HCT116 (cell line): ENCODE measurements around the gene PXT1. TPM values are rescaled to one million over a fixed set of nuclear protein-coding genes. Genes with fewer than 3 reads are reported as not detected.

ENCODE experiments used
- ATAC-seq: fragments of 200-7000 bp; cut with Tn5 transposase; 2 replicates; pipeline ENCODE4 v1.9.1; 2020; ENCODE audit warnings: mild to moderate bottlenecking, moderate library complexity
- BruUV-seq: library from RNA; stranded (reverse); fragments of 400-500 nt; replicated peaks from 2 replicates; lab custom pipeline; 2021; lab: Mats Ljungman, UMichigan
- CTCF ChIA-PET: fragments of 300-600 bp; sonication (Branson Sonifier 250); formaldehyde crosslinking; loops from one replicate; lab custom pipeline; 2021; ENCODE audit warnings: antibody characterized with exemption; lab: Charles Lee
- POLR2A ChIA-PET: fragments of 300-600, 350-600 bp; sonication (Branson Sonifier 250); formaldehyde crosslinking; loops from one replicate; lab custom pipeline; 2021; ENCODE audit warnings: antibody characterized with exemption; lab: Charles Lee
- RAD21 ChIA-PET, 2 experiments: fragments of 300-600 bp; sonication (Branson Sonifier 250); formaldehyde crosslinking; loops; one replicate each; lab custom pipeline; 2023; ENCODE audit warnings: low total read pairs in 2 of 2; ENCODE audit not compliant: uncharacterized antibody in 2 of 2, unreplicated experiment in 2 of 2, low non-redundant PET in 1 of 2; lab: Charles Lee
- DNase-seq: peaks from one replicate; pipeline ENCODE4 v3.0.0-alpha.2; 2010; ENCODE audit warnings: low read depth, low spot score
- H2AFZ ChIP-seq: fragments of 200-600 bp; shearing (Covaris generic), sonication (generic); 2 replicates; pipeline ENCODE4 v1.6.1; 2017; ENCODE audit warnings: low read depth, mixed run types, mixed read lengths, antibody characterized with exemption, low read length; ENCODE audit not compliant: poor library complexity, severe bottlenecking
- H3K27ac ChIP-seq: 2 replicates; pipeline ENCODE4 v1.5.1; 2012; ENCODE audit warnings: low read depth, low read length
- H3K27me3 ChIP-seq: fragments of 200-600 bp; sonication (generic); 2 replicates; pipeline ENCODE4 v1.6.1; 2016; ENCODE audit warnings: mixed run types, low read length, mixed read lengths; ENCODE audit not compliant: insufficient read depth
- H3K36me3 ChIP-seq, 2 experiments: fragments of 200-500 bp in 1 of 2; fragments of 200-600 bp in 1 of 2; sonication (Bioruptor generic) in 1 of 2; sonication (generic) in 1 of 2; 2 replicates each; pipeline versions ENCODE4 v1.5.1 to v1.6.1; 2014 to 2016; ENCODE audit warnings: low read length in 2 of 2, inconsistent platforms in 1 of 2, mixed read lengths in 1 of 2, mixed run types in 1 of 2; ENCODE audit not compliant: insufficient read depth in 2 of 2, control insufficient read depth in 1 of 2
- H3K4me1 ChIP-seq, 2 experiments: fragments of 200-600 bp in 1 of 2; sonication (generic) in 1 of 2; 2 replicates each; pipeline versions ENCODE4 v1.5.1 to v1.6.1; 2012 to 2017; ENCODE audit warnings: low read length in 2 of 2, inconsistent platforms in 1 of 2, mild to moderate bottlenecking in 1 of 2, mixed read lengths in 1 of 2, mixed run types in 1 of 2, moderate library complexity in 1 of 2; ENCODE audit not compliant: insufficient read depth in 2 of 2, control insufficient read depth in 1 of 2
- H3K4me2 ChIP-seq: fragments of 200-600 bp; sonication (generic); 2 replicates; pipeline ENCODE4 v1.6.1; 2017; ENCODE audit warnings: mixed run types, low read length, mixed read lengths
- H3K4me3 ChIP-seq, 2 experiments: fragments of 200-600 bp in 1 of 2; sonication (generic) in 1 of 2; replicated peaks in 1 of 2; 2 replicates each; pipeline ENCODE4 v1.5.1; 2011 to 2016; ENCODE audit warnings: low read length in 2 of 2, control low read depth in 1 of 2, low read depth in 1 of 2, mild to moderate bottlenecking in 1 of 2, mixed read lengths in 1 of 2, mixed run types in 1 of 2
- H3K79me2 ChIP-seq: fragments of 200-600 bp; sonication (generic); 2 replicates; pipeline ENCODE4 v1.6.1; 2017; ENCODE audit warnings: mild to moderate bottlenecking, mixed run types, low read length, moderate library complexity, mixed read lengths; ENCODE audit not compliant: insufficient read depth
- H3K9ac ChIP-seq: fragments of 200-600 bp; sonication (generic); 2 replicates; pipeline ENCODE4 v1.6.1; 2016; ENCODE audit warnings: low read length, mixed read lengths
- H3K9me2 ChIP-seq: fragments of 200-600 bp; sonication (generic), shearing (Covaris generic); 2 replicates; pipeline ENCODE4 v1.6.1; 2017; ENCODE audit warnings: mixed run types, mild to moderate bottlenecking, moderate library complexity; ENCODE audit not compliant: insufficient read depth
- H3K9me3 ChIP-seq, 2 experiments: fragments of 200-500 bp in 1 of 2; fragments of 200-600 bp in 1 of 2; sonication (Bioruptor generic) in 1 of 2; sonication (generic) in 1 of 2; 2 replicates each; pipeline ENCODE4 v1.6.1; 2014 to 2017; ENCODE audit warnings: low read length in 2 of 2, mixed read lengths in 2 of 2, inconsistent platforms in 1 of 2, low read depth in 1 of 2, mild to moderate bottlenecking in 1 of 2, mixed run types in 1 of 2, moderate library complexity in 1 of 2; ENCODE audit not compliant: control insufficient read depth in 1 of 2, insufficient read depth in 1 of 2
- H4K20me1 ChIP-seq: fragments of 200-600 bp; sonication (generic), shearing (Covaris generic); 2 replicates; pipeline ENCODE4 v1.6.1; 2017; ENCODE audit warnings: mixed run types, mild to moderate bottlenecking, moderate library complexity; ENCODE audit not compliant: insufficient read depth
- ATF3 ChIP-seq: IDR thresholded peaks from 2 replicates; pipeline ENCODE4 v1.6.1; 2012
- CBX3 ChIP-seq: IDR thresholded peaks from 2 replicates; pipeline ENCODE4 v1.6.1; 2012; ENCODE audit warnings: low read depth
- CEBPB ChIP-seq: IDR thresholded peaks from 2 replicates; pipeline ENCODE4 v1.6.1; 2012; ENCODE audit warnings: low read depth
- EGR1 ChIP-seq: IDR thresholded peaks from 2 replicates; pipeline ENCODE4 v1.6.1; 2012; ENCODE audit warnings: low read depth
- ELF1 ChIP-seq: IDR thresholded peaks from 2 replicates; pipeline ENCODE4 v1.6.1; 2012; ENCODE audit warnings: low read depth, borderline replicate concordance
- EZH2 ChIP-seq: fragments of 200-600 bp; sonication (generic); IDR thresholded peaks from 2 replicates; pipeline ENCODE4 v1.6.1; 2017; ENCODE audit warnings: antibody characterized with exemption, mixed run types
- JUND ChIP-seq: IDR thresholded peaks from 2 replicates; pipeline ENCODE4 v1.6.1; 2012
- MAX ChIP-seq: IDR thresholded peaks from 2 replicates; pipeline ENCODE4 v1.6.1; 2012
- POLR2A ChIP-seq: IDR thresholded peaks from 2 replicates; pipeline ENCODE4 v1.7.0; 2011; ENCODE audit warnings: borderline replicate concordance; ENCODE audit not compliant: insufficient read depth, insufficient read length; ENCODE audit errors: extremely low read depth
- POLR2AphosphoS5 ChIP-seq: IDR thresholded peaks from 2 replicates; pipeline ENCODE4 v1.6.1; 2011; ENCODE audit warnings: mild to moderate bottlenecking, low read depth, low read length, moderate library complexity
- SP1 ChIP-seq: IDR thresholded peaks from 2 replicates; pipeline ENCODE4 v1.6.1; 2012; ENCODE audit warnings: low read depth
- SRF ChIP-seq: IDR thresholded peaks from 2 replicates; pipeline ENCODE4 v1.6.1; 2012; ENCODE audit warnings: low read depth
- YY1 ChIP-seq: IDR thresholded peaks from 2 replicates; pipeline ENCODE4 v1.6.1; 2011; ENCODE audit warnings: low read length, low read depth, moderate library complexity, mild to moderate bottlenecking; ENCODE audit not compliant: insufficient replicate concordance; ENCODE audit errors: extremely low read depth
- ZFX ChIP-seq: fragments of 450-650 bp; IDR thresholded peaks from 2 replicates; pipeline ENCODE4 v1.6.1; 2017
- ZNF274 ChIP-seq: fragments of 200-500 bp; sonication (Bioruptor generic); IDR thresholded peaks from 2 replicates; pipeline ENCODE4 v1.6.1; 2014; ENCODE audit warnings: mild to moderate bottlenecking, low read depth, low read length, inconsistent platforms
- intact Hi-C: fragments of 100-400 bp; cut with micrococcal nuclease; formaldehyde crosslinking; loops from 2 replicates; pipeline ENCODE4 v1.10.0; 2022
- total RNA-seq: library from RNA; stranded (reverse); gene quantifications from one replicate; pipeline ENCODE4 v1.2.1, GENCODE V29; 2021; ENCODE audit not compliant: unreplicated experiment

PXT1 gene
- total RNA-seq, 1 experiment from 2014 or later: 0.17 TPM

GRCh38 chr6:36491378-36491965, 48.8 kb upstream of the PXT1 start:
- ChIA-PET RAD21 (no interaction called here), CTCF (no interaction called here), POLR2A (no interaction called here)
- DNase-seq: no peak
- Histone ChIP-seq H3K27me3 (no peaks in the 10 kb centered on the region), H3K79me2 (no peaks in the 10 kb centered on the region), H3K4me2 (no peak overlapping the region), H3K4me1 (no peaks in the 10 kb centered on the region), H4K20me1 (no peaks in the 10 kb centered on the region), H3K9me3 (no peaks in the 10 kb centered on the region), H3K36me3 (peaks cover 17 to 21% of the 10 kb centered on the region in 2 experiments), H2AFZ (no peak overlapping the region), H3K9me2 (no peaks in the 10 kb centered on the region), H3K9ac (no peak overlapping the region), H3K4me3 (no peak overlapping the region), H3K27ac (no peak overlapping the region)
- no peak; the same call in 1 of the 2 replicates for ATAC-seq
- intact Hi-C loops: no loop called here
- no peak for TF ChIP-seq EGR1
- no peak for TF ChIP-seq YY1
- TF ChIP-seq ZFX: no peak
- TF ChIP-seq CBX3: no peak
- TF ChIP-seq ELF1: no peak
- no peak for TF ChIP-seq SP1
- no peak for TF ChIP-seq JUND
- no peak for TF ChIP-seq ATF3
- TF ChIP-seq EZH2: no peak
- TF ChIP-seq SRF: no peak
- no peak for TF ChIP-seq MAX
- TF ChIP-seq CEBPB: no peak
- TF ChIP-seq ZNF274: no peak
- BruUV-seq: no TSS peak

GRCh38 chr6:36489426-36489825, 46.8 kb upstream of the PXT1 start:
- ChIA-PET CTCF (no interaction called here), POLR2A (no interaction called here), RAD21 (no interaction called here)
- BruUV-seq: no TSS peak
- Histone ChIP-seq H3K4me3 (no peak overlapping the region), H3K27ac (no peak overlapping the region), H3K9me2 (no peaks in the 10 kb centered on the region), H2AFZ (no peak overlapping the region), H3K36me3 (peaks cover 14 to 17% of the 10 kb centered on the region in 2 experiments; a peak in 3 of 4 replicates), H3K79me2 (no peaks in the 10 kb centered on the region), H3K4me1 (no peaks in the 10 kb centered on the region), H4K20me1 (no peaks in the 10 kb centered on the region), H3K4me2 (no peak overlapping the region), H3K27me3 (no peaks in the 10 kb centered on the region), H3K9me3 (no peaks in the 10 kb centered on the region), H3K9ac (no peak overlapping the region)
- no peak for ATAC-seq
- no peak for DNase-seq
- intact Hi-C loops: no loop called here
- TF ChIP-seq ZFX: no peak
- no peak for TF ChIP-seq EZH2
- TF ChIP-seq POLR2A: no peak
- TF ChIP-seq POLR2AphosphoS5: no peak
- no peak for TF ChIP-seq ATF3
